GDM1 (cell line): ENCODE data around the gene SDHB.
"Not testable (repeated sequence)": the region's sequence is repeated elsewhere in the genome, so short reads cannot be mapped to it uniquely, and the experiment has no call there.

Experiments
- DNase-seq: peaks from one replicate; lab custom pipeline; 2025; lab: John Stamatoyannopoulos, UW

The SDHB gene

DNA sequence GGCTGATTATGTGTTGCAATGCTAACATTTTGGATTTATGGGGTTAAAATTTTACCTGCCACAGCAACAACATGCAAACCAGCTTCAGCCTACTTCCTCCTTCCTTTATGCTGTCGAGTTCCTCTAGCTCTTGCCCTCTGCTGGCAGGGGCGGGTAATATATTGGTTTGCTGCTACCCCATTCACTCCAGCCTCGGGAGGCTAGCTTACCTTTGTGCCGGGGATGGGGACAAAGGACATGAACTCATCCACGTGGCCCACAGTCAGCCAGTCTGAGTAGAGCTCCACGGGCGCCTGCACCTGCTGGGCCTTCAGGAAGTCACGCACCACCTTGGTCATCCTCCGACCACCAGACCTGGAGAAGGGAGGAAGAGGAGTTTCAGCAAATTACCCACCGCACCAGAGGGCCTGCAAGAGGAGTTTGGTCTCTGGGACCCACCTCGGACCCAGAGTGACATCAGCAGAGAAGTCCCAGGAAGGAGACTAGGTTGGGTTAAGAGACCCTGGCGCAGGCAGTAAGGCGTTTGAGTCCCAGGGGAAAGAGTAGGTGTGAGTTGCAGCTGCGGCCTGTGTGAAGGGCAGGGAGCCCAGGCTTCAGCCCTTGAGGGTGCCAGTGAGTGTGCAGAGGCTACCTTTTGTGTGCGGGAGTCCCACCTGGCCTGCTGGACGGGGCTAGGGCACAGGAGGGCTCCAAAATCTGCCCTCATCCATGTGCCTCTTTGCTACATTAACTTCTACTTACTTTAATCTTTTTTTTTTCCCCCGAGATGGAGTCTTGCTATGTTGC lies 21.8 kb upstream of the SDHB start:
- DNase-seq: no peak

DNA sequence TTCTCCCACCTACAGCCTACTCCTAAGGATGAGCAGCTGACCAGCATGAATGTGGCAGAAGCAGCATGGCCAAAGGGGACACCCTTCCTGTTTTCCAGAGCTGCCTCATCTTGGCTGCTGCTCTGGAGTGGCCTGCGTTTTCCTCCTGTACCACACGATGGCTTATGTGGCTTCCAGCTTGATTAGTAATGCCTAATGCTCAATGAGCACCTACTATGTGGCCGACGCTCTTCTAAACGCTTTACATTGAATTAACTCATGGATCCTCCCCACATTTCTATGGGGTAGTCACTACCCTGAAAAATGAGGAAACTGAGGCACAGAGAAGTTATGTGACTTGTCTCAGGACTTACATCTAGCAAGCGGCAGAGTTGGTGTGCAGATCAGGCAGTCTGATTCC lies 18.0 kb upstream of the SDHB start:
- DNase-seq: no peak

GRCh38 chr1:17070163-17070525 lies 16.3 kb upstream of the SDHB start:
- DNase-seq: no peak

GRCh38 chr1:17069452-17070162 lies 15.8 kb upstream of the SDHB start:
- no peak for DNase-seq

GRCh38 chr1:17068789-17069188 lies 15.0 kb upstream of the SDHB start:
- DNase-seq: no peak

DNA sequence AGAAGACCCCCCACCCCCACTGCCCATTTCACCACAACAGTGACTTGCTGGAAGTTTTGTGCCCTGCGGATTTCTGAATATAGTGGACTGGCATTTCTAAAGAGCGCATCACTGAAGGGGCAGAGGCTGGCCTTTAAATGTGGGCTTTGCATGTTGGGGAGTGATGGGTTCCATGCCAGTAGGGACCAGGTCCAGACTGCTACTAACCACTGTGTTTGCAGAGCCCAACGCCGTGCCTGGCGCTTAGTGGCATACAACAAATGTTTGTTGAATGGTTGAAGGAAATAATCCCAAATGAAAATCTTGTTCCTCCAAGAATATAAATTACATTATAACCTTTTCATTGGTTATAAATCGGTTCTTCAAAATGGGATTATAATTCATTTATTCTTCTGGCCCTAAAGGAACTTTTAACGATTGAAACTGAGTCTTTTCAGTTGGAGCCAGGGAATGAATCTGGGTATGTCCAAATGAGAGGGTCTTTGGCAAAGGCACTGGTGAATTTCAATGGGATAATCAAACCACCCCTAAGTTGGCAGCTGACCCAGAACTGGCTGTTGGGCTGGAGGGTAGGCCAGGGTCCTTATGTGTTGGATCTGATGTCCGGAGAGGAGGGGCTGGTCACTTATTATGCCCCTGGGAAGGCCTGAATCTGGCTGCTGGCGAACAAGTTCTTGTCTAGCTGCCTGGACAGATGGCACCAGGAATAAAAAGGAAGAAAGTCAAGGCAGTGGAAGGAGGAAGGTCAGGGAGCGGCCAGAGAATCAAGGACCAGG lies 13.8 kb upstream of the SDHB start:
- no peak for DNase-seq

DNA sequence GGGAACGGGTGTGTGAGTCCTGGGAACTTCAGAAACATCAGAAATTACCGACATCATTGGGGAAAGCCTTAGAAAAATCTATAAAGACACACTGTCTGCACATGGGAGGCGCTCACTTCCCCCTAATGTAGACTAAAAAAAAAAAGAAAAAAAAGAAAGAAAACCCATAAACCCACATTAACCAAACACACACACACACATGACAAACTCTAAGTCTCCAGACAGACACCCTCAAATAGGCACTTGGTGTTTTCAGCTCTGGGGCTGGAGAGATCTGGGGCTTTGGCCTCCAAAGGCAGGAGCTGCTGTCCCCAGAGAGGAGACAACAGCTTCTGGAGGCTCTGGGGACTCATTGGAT lies 13.2 kb upstream of the SDHB start:
- no peak for DNase-seq

- DNase-seq: no peak
Observed at GRCh38 chr1:17066361-17067068, 12.7 kb upstream of the SDHB start.

- no peak for DNase-seq
Observed at GRCh38 chr1:17065666-17066065, 11.8 kb upstream of the SDHB start.

DNA sequence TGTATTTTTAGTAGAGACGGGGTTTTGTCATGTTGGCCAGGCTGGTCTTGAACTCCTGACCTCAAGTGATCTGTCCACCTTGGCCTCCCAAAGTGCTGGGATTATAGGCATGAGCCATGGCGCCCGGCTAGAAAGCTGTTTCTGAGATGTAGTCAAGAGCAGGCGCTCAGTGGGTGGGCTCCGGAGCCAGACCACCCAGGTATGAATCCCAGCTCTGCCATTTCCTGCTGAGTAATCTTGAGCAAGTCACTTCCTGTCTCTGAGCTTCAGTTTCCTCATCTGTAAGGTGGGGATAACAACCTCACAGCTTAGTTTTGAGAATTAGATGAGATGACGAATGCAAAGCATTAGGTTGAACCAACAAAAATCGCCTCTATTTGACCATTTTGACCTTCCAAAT lies 8.9 kb upstream of the SDHB start:
- DNase-seq: not testable (repeated sequence)

DNA sequence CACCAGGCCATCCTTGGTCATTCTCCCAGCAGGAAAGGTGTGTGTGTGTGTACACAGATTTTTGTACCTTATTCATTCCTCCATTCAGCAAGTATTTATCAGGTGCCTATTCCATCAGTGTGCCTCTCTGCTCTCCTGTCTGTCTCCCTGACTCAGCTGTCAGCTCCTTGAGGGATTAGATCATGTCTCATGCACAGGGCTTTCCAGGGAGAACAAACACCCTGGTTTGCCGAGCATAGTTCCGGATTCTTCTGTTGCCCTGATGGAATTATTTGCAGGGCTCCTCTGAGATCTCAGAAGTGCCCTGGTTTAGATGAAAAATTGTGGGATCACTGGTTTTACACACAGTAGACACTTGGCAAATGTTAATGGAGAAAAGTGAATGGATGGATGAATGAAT lies 8.1 kb upstream of the SDHB start:
- no peak for DNase-seq

- no peak for DNase-seq
Observed at GRCh38 chr1:17061486-17061885, 7.7 kb upstream of the SDHB start.

GRCh38 chr1:17060306-17060749 lies 6.5 kb upstream of the SDHB start:
- no peak for DNase-seq

DNA sequence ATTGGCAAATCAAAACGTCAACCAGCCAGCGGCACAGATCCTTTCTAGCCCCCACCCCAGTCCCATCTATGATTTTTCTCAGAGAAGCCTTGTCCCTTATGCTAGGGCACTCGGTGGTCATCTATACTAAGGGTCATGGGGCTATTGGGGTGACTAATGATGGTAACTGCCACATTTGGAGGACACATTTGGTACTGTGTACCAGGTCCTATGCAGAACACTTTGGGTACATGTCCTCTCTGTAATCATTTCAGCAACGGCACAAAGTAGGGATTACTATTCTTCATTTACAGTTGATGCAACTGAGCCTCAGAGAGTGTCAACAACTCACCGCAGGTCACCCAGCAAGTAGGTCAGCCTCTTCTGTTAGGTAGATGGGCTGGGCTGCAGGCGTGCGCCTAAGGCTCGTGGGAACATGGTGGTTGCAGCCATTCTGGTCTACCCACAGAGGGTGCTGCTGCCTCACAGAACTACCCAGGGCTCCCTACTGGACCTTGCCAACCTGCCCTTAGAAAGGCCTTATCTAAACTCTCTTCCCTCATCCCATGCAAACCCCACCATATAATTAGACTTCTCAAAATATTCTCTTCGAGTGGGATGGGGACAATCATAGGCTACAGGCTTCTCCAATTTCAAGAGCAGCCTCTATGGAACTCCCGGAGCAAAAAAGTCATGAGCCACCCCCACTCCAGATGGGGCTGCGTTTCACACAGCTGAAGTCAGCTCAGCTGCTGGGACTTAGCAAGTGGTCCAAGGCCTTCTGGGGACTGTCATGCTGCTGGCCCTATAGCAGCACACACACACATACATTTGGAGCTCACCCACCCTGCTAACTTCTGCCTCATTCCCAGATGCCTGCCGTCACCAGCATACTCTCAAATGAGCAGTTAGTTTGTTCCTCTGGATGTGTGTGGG lies 5.8 kb upstream of the SDHB start:
- peak; percentile 58 for DNase-seq

- no peak for DNase-seq
Observed at GRCh38 chr1:17056551-17056950, 2.7 kb upstream of the SDHB start.

DNA sequence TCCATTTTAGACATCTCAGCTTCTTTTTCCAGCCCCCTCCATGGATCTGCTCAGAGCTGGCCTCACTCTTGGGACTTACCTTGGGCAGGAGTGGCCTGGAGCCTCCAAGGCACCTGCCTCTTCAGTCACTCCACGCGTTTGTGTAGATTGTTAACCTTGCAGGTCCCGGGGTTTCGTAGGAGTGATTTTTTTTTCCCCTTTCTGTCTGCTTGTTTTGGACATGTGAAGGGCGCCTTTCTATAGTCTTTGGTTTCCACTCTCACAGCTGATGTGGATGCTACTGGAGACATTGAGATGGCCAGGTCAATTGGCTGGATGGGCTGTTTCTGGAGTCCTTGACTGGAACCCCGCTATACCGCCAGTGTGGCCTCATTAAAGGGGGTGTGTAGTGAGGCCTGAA lies 2.0 kb upstream of the SDHB start:
- no peak for DNase-seq

- DNase-seq: no peak
Observed at GRCh38 chr1:17053086-17053684, 647 bp downstream of the SDHB start.

DNA sequence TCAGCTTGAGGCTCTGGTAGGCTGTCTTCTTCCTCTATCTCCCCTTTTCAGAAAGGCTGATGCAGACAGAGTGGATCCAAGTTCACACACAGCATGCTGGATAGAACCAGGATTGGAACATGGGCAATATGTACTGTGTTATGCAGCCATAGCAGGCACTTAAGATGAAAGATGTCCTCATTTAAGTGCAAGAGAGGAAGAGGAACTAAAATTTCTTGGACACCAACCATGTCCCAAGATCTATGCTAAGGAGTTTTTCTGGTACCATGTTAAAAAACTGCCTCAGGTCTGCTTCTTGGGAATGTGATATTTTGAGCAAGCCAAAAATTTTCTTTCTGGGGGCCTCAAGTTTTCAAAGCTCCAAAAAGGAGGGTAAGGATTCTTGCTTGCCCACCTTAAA lies 1.2 kb downstream of the SDHB start:
- no peak for DNase-seq

DNA sequence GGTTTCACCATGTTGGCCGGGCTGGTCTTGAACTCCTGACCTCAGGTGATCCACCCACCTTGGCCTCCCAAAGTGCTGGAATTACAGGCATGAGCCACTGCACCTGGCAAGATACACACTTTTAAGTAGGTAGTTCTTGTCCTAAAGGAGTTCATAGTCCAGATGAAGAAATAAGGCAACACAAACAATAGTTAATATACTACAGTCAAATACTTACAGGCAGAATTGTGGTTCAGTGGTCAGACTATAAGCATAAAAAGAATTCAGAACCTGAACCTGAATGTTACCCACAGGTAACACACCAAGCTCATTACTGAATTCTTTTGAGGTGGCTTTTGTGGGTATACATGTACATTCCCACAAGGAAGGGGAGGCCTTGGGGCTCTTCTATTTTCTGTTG lies 1.8 kb downstream of the SDHB start:
- DNase-seq: no peak

DNA sequence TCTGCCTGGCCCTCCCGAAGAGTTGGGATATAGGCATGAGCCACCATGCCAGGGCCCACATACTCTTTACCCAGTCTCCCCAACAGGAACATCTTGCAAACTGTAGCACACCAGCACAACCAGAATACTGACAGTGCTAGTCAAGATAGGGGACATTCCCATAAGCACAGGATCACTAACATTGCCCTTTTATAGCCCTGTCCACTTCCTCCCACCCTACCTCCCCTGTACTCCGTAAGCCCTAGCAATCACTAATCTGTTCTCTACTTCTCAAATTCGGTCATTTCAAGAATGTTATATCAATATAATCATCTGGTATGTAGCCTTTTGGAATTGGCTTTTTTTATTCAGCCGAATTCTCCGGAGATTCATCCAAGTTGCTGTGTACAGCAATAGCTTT lies 5.9 kb downstream of the SDHB start:
- DNase-seq: no peak

- no peak for DNase-seq
Observed at GRCh38 chr1:17046334-17046657, 7.5 kb downstream of the SDHB start.
